ENCODE data around the gene HOXC12.

The HOXC12 gene

GRCh38 chr12:53973236-53974042 lies 18.7 kb downstream of the HOXC12 start:
- DNase-seq, result no peak

- DNase-seq, result no peak
These were observed 19.7 kb downstream of the HOXC12 start, which contains the start of gene HOTAIR for GRCh38 chr12:53974084-53975063. TSS of gene HOTAIR (minus strand) at chr12:53974954.

- no peak for DNase-seq
These were observed 20.4 kb downstream of the HOXC12 start for GRCh38 chr12:53975064-53975471.

- no peak for DNase-seq
These were observed 20.9 kb downstream of the HOXC12 start for GRCh38 chr12:53975479-53976152.

GRCh38 chr12:53976172-53976822 lies 21.6 kb downstream of the HOXC12 start:
- no peak for DNase-seq

GRCh38 chr12:53976823-53977595 lies 22.3 kb downstream of the HOXC12 start:
- DNase-seq, result no peak

GRCh38 chr12:53977596-53978445 lies 23.1 kb downstream of the HOXC12 start:
- DNase-seq, result no peak

GRCh38 chr12:53978477-53979356 lies 24.0 kb downstream of the HOXC12 start:
- DNase-seq, result no peak

GRCh38 chr12:53980104-53980801 lies 25.6 kb downstream of the HOXC12 start:
- no peak for DNase-seq

GRCh38 chr12:53980802-53981496 lies 26.2 kb downstream of the HOXC12 start:
- DNase-seq, result no peak

GRCh38 chr12:53981634-53982565 lies 27.2 kb downstream of the HOXC12 start:
- DNase-seq, result no peak

GRCh38 chr12:53982648-53983567 lies 28.2 kb downstream of the HOXC12 start:
- DNase-seq, result no peak

GRCh38 chr12:53983568-53983949 lies 28.9 kb downstream of the HOXC12 start:
- DNase-seq, result no peak

- DNase-seq, result no peak
These were observed 29.4 kb downstream of the HOXC12 start for GRCh38 chr12:53983950-53984572.

GRCh38 chr12:53984901-53985691 lies 30.4 kb downstream of the HOXC12 start, which contains the start of gene HOXC10:
TSS of gene HOXC10 (plus strand) at chr12:53985146. CDS start at chr12:53985260, 114 bp downstream.
- peak; percentile 37 for DNase-seq
